ENCODE data around the gene FOS. TPM values are rescaled to one million over a fixed set of nuclear protein-coding genes. Genes with fewer than 3 reads are reported as not detected.

Gene FOS
- total RNA-seq, 1 donor = 108 TPM

GRCh38 chr14:75323571-75323970 lies 44.9 kb downstream of the FOS start:
- no peak for DNase-seq (ENCODE audit: low read depth)

GRCh38 chr14:75328558-75329155 lies 50.0 kb downstream of the FOS start:
- TF ChIP-seq CTCF (IDR thresholded peaks at IDR 0.05; ENCODE audit: insufficient read depth, low read depth, low read length) = no peak
- DNase-seq (ENCODE audit: low read depth) = no peak
- no peak overlapping the region for H3K4me3 ChIP-seq (ENCODE audit: low read depth, low read length)

More at GRCh38 chr14:75323571-75323970, 44.9 kb downstream of the FOS start:
- no peak overlapping the region for H3K4me3 ChIP-seq (ENCODE audit: low read depth, low read length)
- TF ChIP-seq CTCF (IDR thresholded peaks at IDR 0.05; ENCODE audit: insufficient read depth, low read depth, low read length) = no peak

GRCh38 chr14:75329369-75329768 lies 50.7 kb downstream of the FOS start:
- H3K4me3 ChIP-seq (ENCODE audit: low read depth, low read length) = no peak overlapping the region
- no peak for TF ChIP-seq CTCF (IDR thresholded peaks at IDR 0.05; ENCODE audit: insufficient read depth, low read depth, low read length)
- DNase-seq (ENCODE audit: low read depth) = no peak

GRCh38 chr14:75331471-75331870 lies 52.8 kb downstream of the FOS start:
- no peak overlapping the region for H3K4me3 ChIP-seq (ENCODE audit: low read depth, low read length)
- no peak for DNase-seq (ENCODE audit: low read depth)
- no peak for TF ChIP-seq CTCF (IDR thresholded peaks at IDR 0.05; ENCODE audit: insufficient read depth, low read depth, low read length)

Small RNA genes within 50 kb of the gene (small RNA-seq; reads per million reads assigned to genes)
- not detected for gene RF00004

Other genes with a start within 250 kb of the FOS start
- gene MLH3, start 227.4 kb upstream of the FOS start, total RNA-seq = 21.6 and 25.9 TPM in 2 replicates
- 2.9 and 11.2 TPM in 2 replicates for gene ACYP1, start 214.8 kb upstream of the FOS start, total RNA-seq
- gene ZC2HC1C, start 209.2 kb upstream of the FOS start, total RNA-seq = 0.64 and 2.2 TPM in 2 replicates
- gene NEK9, start 151.8 kb upstream of the FOS start, total RNA-seq = 32.0 and 39.3 TPM in 2 replicates
- 215 and 279 TPM in 2 replicates for gene TMED10, start 102.2 kb upstream of the FOS start, total RNA-seq
- gene JDP2, start 149.2 kb downstream of the FOS start, total RNA-seq = 36.4 and 51.4 TPM in 2 replicates
- gene BATF, start 243.6 kb downstream of the FOS start, total RNA-seq = not detected in 2 replicates